ENCODE data around the gene PHF23. TPM values are rescaled to one million over a fixed set of nuclear protein-coding genes. Genes with fewer than 3 reads are reported as not detected.
A peak's percentile ranks its signal among the peaks of the same experiment; 100 is the strongest.

PHF23 gene
- total RNA-seq, 4 donors from 2014 or later: 19.8 to 39.5 (median 35.8) TPM

DNA sequence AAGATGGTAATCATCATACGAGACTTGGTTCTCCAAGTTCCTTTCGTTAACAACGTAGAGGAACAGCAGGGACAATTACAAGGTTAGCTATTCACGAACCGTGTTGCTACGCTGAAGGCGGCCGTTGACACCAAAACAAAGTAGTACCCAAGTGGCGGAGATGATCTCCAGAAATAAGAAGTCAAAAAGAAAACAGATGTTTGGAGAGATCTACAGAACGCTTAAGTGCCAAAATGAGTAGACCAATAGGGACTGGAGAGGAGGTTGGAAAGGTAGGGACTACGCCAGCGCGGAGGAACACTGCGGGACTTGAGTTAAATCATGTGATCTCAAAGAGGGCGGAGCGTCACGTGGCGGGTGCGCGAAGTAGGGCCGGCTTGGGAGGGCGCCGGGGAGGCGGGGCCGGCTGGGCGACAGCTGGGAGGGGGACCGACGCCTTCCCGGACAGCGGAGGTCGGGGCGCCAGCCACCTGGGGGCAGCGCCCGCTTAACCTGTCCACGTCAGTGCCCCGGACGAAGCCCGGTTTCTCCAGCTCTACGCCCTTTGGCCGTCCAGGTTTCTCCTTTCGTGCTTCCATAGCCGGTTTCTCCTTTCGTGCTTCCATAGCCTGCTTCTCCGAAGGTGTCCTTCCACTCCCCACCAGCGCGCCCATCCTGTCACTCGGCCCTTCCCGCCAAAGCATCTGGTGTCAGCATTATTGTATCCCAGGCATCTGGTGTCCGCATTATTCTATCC is 3.6 kb upstream of the PHF23 start:
- TF ChIP-seq, protein P1, sequence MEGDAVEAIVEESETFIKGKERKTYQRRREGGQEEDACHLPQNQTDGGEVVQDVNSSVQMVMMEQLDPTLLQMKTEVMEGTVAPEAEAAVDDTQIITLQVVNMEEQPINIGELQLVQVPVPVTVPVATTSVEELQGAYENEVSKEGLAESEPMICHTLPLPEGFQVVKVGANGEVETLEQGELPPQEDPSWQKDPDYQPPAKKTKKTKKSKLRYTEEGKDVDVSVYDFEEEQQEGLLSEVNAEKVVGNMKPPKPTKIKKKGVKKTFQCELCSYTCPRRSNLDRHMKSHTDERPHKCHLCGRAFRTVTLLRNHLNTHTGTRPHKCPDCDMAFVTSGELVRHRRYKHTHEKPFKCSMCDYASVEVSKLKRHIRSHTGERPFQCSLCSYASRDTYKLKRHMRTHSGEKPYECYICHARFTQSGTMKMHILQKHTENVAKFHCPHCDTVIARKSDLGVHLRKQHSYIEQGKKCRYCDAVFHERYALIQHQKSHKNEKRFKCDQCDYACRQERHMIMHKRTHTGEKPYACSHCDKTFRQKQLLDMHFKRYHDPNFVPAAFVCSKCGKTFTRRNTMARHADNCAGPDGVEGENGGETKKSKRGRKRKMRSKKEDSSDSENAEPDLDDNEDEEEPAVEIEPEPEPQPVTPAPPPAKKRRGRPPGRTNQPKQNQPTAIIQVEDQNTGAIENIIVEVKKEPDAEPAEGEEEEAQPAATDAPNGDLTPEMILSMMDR (IDR thresholded peaks at IDR 0.05): peak in 1 of 6 experiments; percentile 4
- peak; percentile 4 to 69 for TF ChIP-seq POLR2A (IDR thresholded peaks at IDR 0.05)
- H3K4me3 ChIP-seq (replicated peaks in 1 of 3): peak overlapping the region; percentile 14 to 86 (median 28)
- H3K27ac ChIP-seq: peak overlapping the region; percentile 85 to 99 (median 95)
- H3K9me3 ChIP-seq: no peaks in the 10 kb centered on the region
- H3K36me3 ChIP-seq: peaks cover 19 to 21% of the 10 kb centered on the region in 2 donors
- intact Hi-C loops (cut with DNase I): no loop called here
- WGBS, 2 donors: 1% methylated on average over 40 to 47 of the region's 49 CpGs
- peaks cover 17 to 25% of the 10 kb centered on the region in 2 donors for H3K4me1 ChIP-seq
- no peaks in the 10 kb centered on the region for H3K27me3 ChIP-seq
- peak; percentile 96 to 97 for DNase-seq

DNA sequence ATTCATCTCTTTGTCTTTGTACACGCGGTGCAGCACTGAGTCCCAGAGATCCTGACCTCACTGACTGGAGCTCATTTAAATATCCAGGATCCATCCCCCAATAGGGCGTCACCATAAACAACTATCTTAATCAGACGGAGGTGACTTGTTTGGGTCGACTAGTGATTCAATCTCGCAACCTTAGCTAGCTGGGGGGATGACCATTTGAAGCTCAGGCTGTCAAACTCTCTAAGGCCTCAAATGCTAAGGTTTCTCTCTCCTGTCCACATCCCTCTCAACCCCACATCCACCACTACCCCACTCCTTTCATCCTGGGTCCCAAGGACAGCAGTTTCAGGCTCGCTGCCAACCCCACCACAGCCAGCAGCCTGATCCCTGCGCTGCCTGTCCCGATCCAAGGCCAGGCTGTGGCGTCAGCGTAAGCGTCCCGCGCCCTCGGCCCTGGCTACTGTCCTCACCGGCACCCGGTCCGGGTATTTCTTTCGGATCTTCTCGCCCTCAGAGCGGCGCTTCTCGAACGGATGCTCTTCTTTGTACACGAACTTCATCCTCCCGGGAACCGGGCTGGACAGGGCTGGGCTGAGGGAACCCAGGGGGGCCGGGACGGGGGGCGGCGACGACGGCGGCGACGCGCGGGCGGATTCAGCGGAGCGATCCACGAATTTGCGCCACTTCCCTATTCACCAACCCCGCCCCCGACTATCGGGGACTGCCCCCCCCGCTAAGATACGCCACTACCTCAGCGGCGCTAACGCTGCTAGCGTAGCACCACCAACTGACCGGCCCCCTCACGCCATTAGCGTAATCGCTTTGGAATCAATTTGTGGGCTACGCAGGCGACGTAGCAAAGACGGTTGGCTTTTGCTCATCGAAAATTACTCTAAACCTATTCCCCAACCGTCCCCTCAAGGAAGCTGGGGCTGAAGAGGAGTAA is 2.8 kb upstream of the PHF23 start, which contains the start of gene GABARAP:
GABARAP (minus strand) TSS at position 667 of the 934 bp plus-strand sequence; CDS start at position 548, 119 bp downstream.
- intact Hi-C loops (cut with DNase I): no loop called here
- 0% methylated on average over 33 to 58 of the region's 62 CpGs for WGBS, 2 donors
- Histone ChIP-seq H3K27ac (peak within 1 kb of the TSS; percentile 85 to 99 (median 95)), H3K9me3 (no peaks in the 10 kb centered on the region), H3K4me3 (replicated peaks in 1 of 3) (peak within 1 kb of the TSS; percentile 28 to 86 (median 78)), H3K36me3 (peaks cover 19 to 21% of the 10 kb centered on the region in 2 donors), H3K4me1 (peaks cover 17 to 30% of the 10 kb centered on the region in 2 donors), H3K27me3 (no peaks in the 10 kb centered on the region)
- TF ChIP-seq, protein P1 (IDR thresholded peaks at IDR 0.05): no peak
- TF ChIP-seq POLR2A (IDR thresholded peaks at IDR 0.05): peak in 1 of 2 donors; percentile 74
- peak; percentile 92 to 94 for DNase-seq

DNA sequence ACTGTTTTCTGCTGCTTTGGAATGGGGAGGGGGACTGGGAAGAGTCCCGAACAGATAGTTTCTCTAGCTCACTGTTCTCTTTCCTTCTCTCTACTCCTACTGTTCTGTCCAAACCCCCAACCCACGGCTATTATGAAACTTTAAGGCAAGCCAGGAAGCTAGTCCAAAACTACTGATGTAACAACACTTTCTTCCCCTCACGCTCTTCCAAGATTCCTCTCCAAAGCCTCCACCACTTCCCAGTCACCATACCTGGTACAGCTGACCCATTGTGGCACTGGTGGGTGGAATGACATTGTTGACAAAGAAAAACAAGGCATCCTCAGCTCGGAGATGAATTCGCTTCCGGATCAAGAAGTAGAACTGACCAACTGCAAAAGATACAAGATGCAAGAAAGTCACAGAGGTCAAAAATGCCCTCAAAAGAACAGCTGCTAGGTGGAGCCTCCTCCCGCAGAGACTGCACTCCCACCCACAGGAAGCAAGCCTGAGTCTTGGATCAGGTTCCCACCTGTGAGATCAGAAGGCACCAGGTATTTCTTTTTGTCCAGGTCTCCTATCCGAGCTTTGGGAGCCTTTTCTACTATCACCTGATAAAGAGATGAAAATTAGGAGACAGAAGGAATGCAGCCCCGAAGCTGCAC is 2.0 kb upstream of the PHF23 start:
- TF ChIP-seq, protein P1 (IDR thresholded peaks at IDR 0.05): no peak
- no peak for TF ChIP-seq POLR2A (IDR thresholded peaks at IDR 0.05)
- DNase-seq: no peak
- Histone ChIP-seq H3K4me3 (replicated peaks in 1 of 3) (peak overlapping the region; percentile 28 to 86 (median 78)), H3K9me3 (no peaks in the 10 kb centered on the region), H3K36me3 (peaks cover 16 to 20% of the 10 kb centered on the region in 2 donors), H3K27me3 (no peaks in the 10 kb centered on the region), H3K4me1 (peaks cover 17 to 30% of the 10 kb centered on the region in 2 donors), H3K27ac (peak overlapping the region; percentile 85 to 99 (median 95))
- intact Hi-C loops (cut with DNase I): no loop called here
- WGBS, 2 donors: 27 to 35% methylated on average over 9 of the region's 9 CpGs

DNA sequence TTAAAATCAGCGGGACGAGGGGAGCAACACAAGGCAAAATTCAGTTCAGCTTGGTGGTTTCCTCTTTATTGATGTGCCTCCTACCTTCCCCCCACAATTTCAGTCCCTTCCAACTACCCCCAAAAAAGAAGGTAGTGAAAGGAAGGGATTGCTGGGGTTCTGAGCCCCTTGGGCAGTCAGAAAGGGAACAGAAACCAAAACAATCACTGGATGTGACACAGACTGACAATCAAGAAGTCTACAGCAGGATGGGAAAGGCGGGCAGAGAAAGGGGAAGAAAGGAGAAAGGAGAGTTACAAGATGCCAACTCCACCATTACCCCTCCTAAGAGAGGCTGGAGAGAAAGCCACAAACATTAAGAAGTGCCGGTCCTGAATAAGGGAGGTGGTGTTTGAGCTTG is 1.1 kb upstream of the PHF23 start:
- DNase-seq: no peak
- peak overlapping the region in 2 of 3 donors; percentile 16 to 95 for H3K27ac ChIP-seq
- intact Hi-C loops (cut with DNase I): no loop called here
- WGBS, 2 donors: 77 to 80% methylated on average over 4 of the region's 4 CpGs
- H3K27me3 ChIP-seq: no peaks in the 10 kb centered on the region
- H3K4me3 ChIP-seq (replicated peaks in 1 of 3): no peak overlapping the region
- peaks cover 13 to 25% of the 10 kb centered on the region in 2 donors for H3K36me3 ChIP-seq
- H3K9me3 ChIP-seq: no peaks in the 10 kb centered on the region
- peaks cover 17 to 30% of the 10 kb centered on the region in 2 donors for H3K4me1 ChIP-seq
- TF ChIP-seq, protein P1 (IDR thresholded peaks at IDR 0.05): no peak
- no peak for TF ChIP-seq POLR2A (IDR thresholded peaks at IDR 0.05)

Data from thyroid gland (tissue), 4 donors.